ENCODE measurements around the gene POMGNT2. TPM values are rescaled to one million over a fixed set of nuclear protein-coding genes. Genes with fewer than 3 reads are reported as not detected.
A peak's percentile ranks its signal among the peaks of the same experiment; 100 is the strongest.

POMGNT2 gene
- total RNA-seq (10 to 100 TPM in 1 of 2 donors, 1 to 10 TPM in 1; 9.0 to 12.0 TPM), polyA plus RNA-seq (1 to 10 TPM; 2.8 to 8.2 TPM)
- long read RNA-seq, donor 1, transcript POMGNT2-201 (2 exons, 2,544 nt), result major isoform, 8 of 25 reads
- long read RNA-seq, donor 1, partial matches to known transcripts, result 0 of 25 reads
- long read RNA-seq, donor 1, other reads (novel, unspliced or antisense), result 17 of 25 reads
- long read RNA-seq, donor 2, transcript POMGNT2-201 (2 exons, 2,544 nt), result major isoform, 9 of 22 reads
- long read RNA-seq, donor 2, partial matches to known transcripts, result 0 of 22 reads
- long read RNA-seq, donor 2, other reads (novel, unspliced or antisense), result 13 of 22 reads

DNA sequence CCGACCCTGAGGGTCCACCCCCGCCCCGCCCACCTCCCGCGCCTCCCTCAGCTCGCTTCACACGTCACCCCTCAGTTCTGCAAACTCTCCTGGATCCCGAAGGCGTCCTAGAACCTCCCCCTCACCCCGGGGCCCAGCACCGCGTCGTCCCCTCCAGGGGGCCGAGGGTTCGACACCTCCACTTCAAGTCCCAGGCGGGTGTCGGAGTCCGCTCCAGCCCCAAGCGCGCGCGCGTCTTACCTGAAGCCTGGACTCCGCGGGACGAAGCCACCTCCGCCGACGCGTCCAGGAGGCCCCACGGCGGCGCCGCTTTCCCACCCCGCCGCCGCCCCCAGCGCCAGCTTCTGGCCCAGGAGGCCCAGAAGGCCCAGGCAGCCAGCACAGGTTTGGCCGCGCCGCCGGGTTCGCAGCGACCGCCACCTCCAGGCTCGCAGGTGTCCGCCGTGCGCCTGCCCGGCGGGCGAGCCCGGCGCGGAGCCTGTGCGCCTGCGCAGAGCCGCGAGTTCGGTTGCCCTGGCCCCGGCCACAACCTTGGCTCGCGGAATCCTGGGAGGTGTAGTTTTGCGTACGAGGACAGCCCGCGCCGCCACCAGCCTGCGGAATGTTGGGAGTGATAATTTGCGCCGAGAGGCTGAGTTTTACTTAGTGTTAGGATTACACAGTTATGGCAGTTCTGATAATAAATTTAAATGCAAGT, at the start of gene POMGNT2:
Gene POMGNT2, minus strand, starts transcription at position 484 of the 697 bp plus-strand sequence. CDS start 24,648 bp downstream, outside the sequence.
- Histone ChIP-seq H3K27ac (ENCODE audit: low read depth in 1 of 2, low read length in 2 of 2) (no peak within 1 kb of the TSS), H3K9me3 (ENCODE audit: control insufficient read depth, low read length) (no peaks in the 10 kb centered on the region), H3K4me1 (ENCODE audit: control insufficient read depth in 1 of 2, insufficient read depth in 2 of 2, low read length in 2 of 2) (no peaks in the 10 kb centered on the region), H3K4me3 (ENCODE audit: low read length in 2 of 2) (peak within 1 kb of the TSS; percentile 66 to 87), H3K36me3 (ENCODE audit: control insufficient read depth in 1 of 2, insufficient read depth in 2 of 2, low read length in 1 of 2) (no peaks in the 10 kb centered on the region), H3K27me3 (ENCODE audit: control insufficient read depth in 1 of 2, insufficient read depth in 2 of 2, low read length in 1 of 2) (no peaks in the 10 kb centered on the region)
- ATAC-seq (ENCODE audit: low FRiP score) (peak; percentile 95), DNase-seq (peak; percentile 94 to 96)
- intact Hi-C loops (cut with DNase I), result loop anchor here in 1 of 2 donors (5.0 to 10.0 kb wide), 3 partner anchors 141 to 331 kb away; partner anchors contain the start of genes CCDC13 and SNRK
- 1% methylated on average over 66 to 71 of the region's 71 CpGs for WGBS, 2 donors

- H3K27ac ChIP-seq (ENCODE audit: low read depth in 1 of 2, low read length in 2 of 2), result no peak overlapping the region
Measured at GRCh38 chr3:43154980-43155379, 49.1 kb upstream of the POMGNT2 start.

GRCh38 chr3:43153216-43154083, 47.6 kb upstream of the POMGNT2 start:
- intact Hi-C loops (cut with DNase I), result loop anchor here (2.0 kb wide), 2 partner anchors 189 to 193 kb away; no protein-coding TSS in a partner anchor
- WGBS, 2 donors, result 41 to 47% methylated on average over 19 of the region's 19 CpGs
- peaks cover 0 to 5% of the 10 kb centered on the region in 2 donors for H3K27me3 ChIP-seq (ENCODE audit: control insufficient read depth in 1 of 2, insufficient read depth in 2 of 2, low read length in 1 of 2)
- no peaks in the 10 kb centered on the region for H3K4me1 ChIP-seq (ENCODE audit: control insufficient read depth in 1 of 2, insufficient read depth in 2 of 2, low read length in 2 of 2)
- no peak overlapping the region for H3K4me3 ChIP-seq (ENCODE audit: low read length in 2 of 2)
- peaks cover 1% of the 10 kb centered on the region for H3K9me3 ChIP-seq (ENCODE audit: control insufficient read depth, low read length)
- ATAC-seq (ENCODE audit: low FRiP score), result peak; percentile 39
- H3K36me3 ChIP-seq (ENCODE audit: control insufficient read depth in 1 of 2, insufficient read depth in 2 of 2, low read length in 1 of 2), result no peaks in the 10 kb centered on the region
- no peak overlapping the region for H3K27ac ChIP-seq (ENCODE audit: low read depth in 1 of 2, low read length in 2 of 2)
- DNase-seq, result peak; percentile 65 to 80

More at GRCh38 chr3:43154980-43155379, 49.1 kb upstream of the POMGNT2 start:
- H3K4me3 ChIP-seq (ENCODE audit: low read length in 2 of 2), result no peak overlapping the region
- no peaks in the 10 kb centered on the region for H3K4me1 ChIP-seq (ENCODE audit: control insufficient read depth in 1 of 2, insufficient read depth in 2 of 2, low read length in 2 of 2)
- intact Hi-C loops (cut with DNase I), result loop anchor here in 1 of 2 donors (2.0 kb wide), 1 partner anchor 190 kb away; no protein-coding TSS in a partner anchor
- DNase-seq (no peak), ATAC-seq (ENCODE audit: low FRiP score) (no peak)
- H3K27me3 ChIP-seq (ENCODE audit: control insufficient read depth in 1 of 2, insufficient read depth in 2 of 2, low read length in 1 of 2), result peaks cover 0 to 2% of the 10 kb centered on the region in 2 donors
- peaks cover 1% of the 10 kb centered on the region for H3K9me3 ChIP-seq (ENCODE audit: control insufficient read depth, low read length)
- 81 to 83% methylated on average over 5 of the region's 5 CpGs for WGBS, 2 donors
- no peaks in the 10 kb centered on the region for H3K36me3 ChIP-seq (ENCODE audit: control insufficient read depth in 1 of 2, insufficient read depth in 2 of 2, low read length in 1 of 2)

- Histone ChIP-seq H3K9me3 (ENCODE audit: control insufficient read depth, low read length) (peaks cover 1% of the 10 kb centered on the region), H3K27ac (ENCODE audit: low read depth in 1 of 2, low read length in 2 of 2) (no peak overlapping the region), H3K4me3 (ENCODE audit: low read length in 2 of 2) (no peak overlapping the region), H3K27me3 (ENCODE audit: control insufficient read depth in 1 of 2, insufficient read depth in 2 of 2, low read length in 1 of 2) (peaks cover 0 to 5% of the 10 kb centered on the region in 2 donors), H3K4me1 (ENCODE audit: control insufficient read depth in 1 of 2, insufficient read depth in 2 of 2, low read length in 2 of 2) (no peaks in the 10 kb centered on the region), H3K36me3 (ENCODE audit: control insufficient read depth in 1 of 2, insufficient read depth in 2 of 2, low read length in 1 of 2) (no peaks in the 10 kb centered on the region)
- DNase-seq (no peak), ATAC-seq (ENCODE audit: low FRiP score) (no peak)
- intact Hi-C loops (cut with DNase I), result loop anchor here in 1 of 2 donors (2.0 kb wide), 1 partner anchor 192 kb away; no protein-coding TSS in a partner anchor
- 35 to 39% methylated on average over 5 of the region's 5 CpGs for WGBS, 2 donors
Measured at GRCh38 chr3:43152649-43153048, 46.8 kb upstream of the POMGNT2 start.

GRCh38 chr3:43148033-43148432, 42.2 kb upstream of the POMGNT2 start:
- ATAC-seq (ENCODE audit: low FRiP score) (no peak), DNase-seq (no peak)
- Histone ChIP-seq H3K36me3 (ENCODE audit: control insufficient read depth in 1 of 2, insufficient read depth in 2 of 2, low read length in 1 of 2) (no peaks in the 10 kb centered on the region), H3K27ac (ENCODE audit: low read depth in 1 of 2, low read length in 2 of 2) (no peak overlapping the region), H3K4me1 (ENCODE audit: control insufficient read depth in 1 of 2, insufficient read depth in 2 of 2, low read length in 2 of 2) (no peaks in the 10 kb centered on the region), H3K9me3 (ENCODE audit: control insufficient read depth, low read length) (peaks cover 1% of the 10 kb centered on the region), H3K27me3 (ENCODE audit: control insufficient read depth in 1 of 2, insufficient read depth in 2 of 2, low read length in 1 of 2) (peaks cover 0 to 5% of the 10 kb centered on the region in 2 donors), H3K4me3 (ENCODE audit: low read length in 2 of 2) (no peak overlapping the region)
- intact Hi-C loops (cut with DNase I), result no loop called here

DNA sequence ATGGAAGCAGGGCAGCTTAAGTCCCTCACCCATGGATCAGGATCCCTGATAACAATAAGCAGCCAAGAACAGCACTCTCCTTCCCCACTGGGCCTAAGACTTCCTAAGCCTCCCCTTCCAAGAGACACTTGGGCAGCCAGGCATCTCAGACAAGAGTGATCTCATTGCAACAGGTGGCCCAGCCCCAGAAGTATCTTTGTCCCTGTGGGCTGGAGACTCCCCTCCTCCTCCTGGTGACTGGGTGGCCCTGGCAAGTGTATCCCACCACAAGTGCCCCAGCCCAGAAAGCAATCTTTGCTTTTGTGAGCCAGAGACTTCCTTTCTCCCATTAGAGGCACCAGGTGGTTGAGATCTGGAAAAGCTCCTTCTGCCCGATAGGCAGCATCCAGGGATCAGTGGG, 40.7 kb upstream of the POMGNT2 start:
- no peak for DNase-seq

GRCh38 chr3:43144761-43145490, 39.0 kb upstream of the POMGNT2 start:
- intact Hi-C loops (cut with DNase I), result no loop called here
- no peaks in the 10 kb centered on the region for H3K36me3 ChIP-seq (ENCODE audit: control insufficient read depth in 1 of 2, insufficient read depth in 2 of 2, low read length in 1 of 2)
- no peak overlapping the region for H3K27ac ChIP-seq (ENCODE audit: low read depth in 1 of 2, low read length in 2 of 2)

More for the DNA sequence above, 40.7 kb upstream of the POMGNT2 start:
- Histone ChIP-seq H3K36me3 (ENCODE audit: control insufficient read depth in 1 of 2, insufficient read depth in 2 of 2, low read length in 1 of 2) (no peaks in the 10 kb centered on the region), H3K4me1 (ENCODE audit: control insufficient read depth in 1 of 2, insufficient read depth in 2 of 2, low read length in 2 of 2) (no peaks in the 10 kb centered on the region), H3K9me3 (ENCODE audit: control insufficient read depth, low read length) (peaks cover 1% of the 10 kb centered on the region), H3K4me3 (ENCODE audit: low read length in 2 of 2) (no peak overlapping the region), H3K27ac (ENCODE audit: low read depth in 1 of 2, low read length in 2 of 2) (no peak overlapping the region), H3K27me3 (ENCODE audit: control insufficient read depth in 1 of 2, insufficient read depth in 2 of 2, low read length in 1 of 2) (peaks cover 0 to 3% of the 10 kb centered on the region in 2 donors)
- intact Hi-C loops (cut with DNase I), result no loop called here
- ATAC-seq (ENCODE audit: low FRiP score), result no peak
- 93 to 96% methylated on average over 1 of the region's 1 CpG for WGBS, 2 donors

DNA sequence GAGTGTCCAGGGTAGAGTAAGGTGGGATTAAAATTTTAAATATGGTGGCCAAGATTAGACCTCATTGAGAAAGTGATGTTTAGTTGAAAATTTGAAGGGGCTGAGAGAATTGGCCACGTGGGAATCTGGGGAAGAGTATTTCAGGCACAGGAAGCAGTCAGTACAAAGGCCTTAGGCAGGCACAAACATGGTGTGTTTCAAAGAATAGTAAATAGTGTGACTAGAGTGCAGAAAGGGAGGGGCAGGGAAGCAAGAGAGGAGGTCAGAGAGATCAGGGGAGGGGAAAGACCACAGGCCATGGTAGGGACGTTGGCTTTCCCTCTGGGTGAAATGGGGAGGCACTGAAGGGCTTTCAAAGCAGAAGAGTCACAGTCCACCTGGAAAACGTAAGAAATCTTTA, 36.6 kb upstream of the POMGNT2 start:
- no peaks in the 10 kb centered on the region for H3K4me1 ChIP-seq (ENCODE audit: control insufficient read depth in 1 of 2, insufficient read depth in 2 of 2, low read length in 2 of 2)
- H3K9me3 ChIP-seq (ENCODE audit: control insufficient read depth, low read length), result no peaks in the 10 kb centered on the region
- no peak for ATAC-seq (ENCODE audit: low FRiP score)
- no peak for DNase-seq
- H3K4me3 ChIP-seq (ENCODE audit: low read length in 2 of 2), result no peak overlapping the region
- no peaks in the 10 kb centered on the region for H3K36me3 ChIP-seq (ENCODE audit: control insufficient read depth in 1 of 2, insufficient read depth in 2 of 2, low read length in 1 of 2)
- intact Hi-C loops (cut with DNase I), result no loop called here
- no peak overlapping the region for H3K27ac ChIP-seq (ENCODE audit: low read depth in 1 of 2, low read length in 2 of 2)
- 23 to 24% methylated on average over 3 of the region's 3 CpGs for WGBS, 2 donors
- no peaks in the 10 kb centered on the region for H3K27me3 ChIP-seq (ENCODE audit: control insufficient read depth in 1 of 2, insufficient read depth in 2 of 2, low read length in 1 of 2)

More at GRCh38 chr3:43144761-43145490, 39.0 kb upstream of the POMGNT2 start:
- Histone ChIP-seq H3K27me3 (ENCODE audit: control insufficient read depth in 1 of 2, insufficient read depth in 2 of 2, low read length in 1 of 2) (peaks cover 0 to 2% of the 10 kb centered on the region in 2 donors), H3K4me1 (ENCODE audit: control insufficient read depth in 1 of 2, insufficient read depth in 2 of 2, low read length in 2 of 2) (no peaks in the 10 kb centered on the region), H3K4me3 (ENCODE audit: low read length in 2 of 2) (no peak overlapping the region), H3K9me3 (ENCODE audit: control insufficient read depth, low read length) (no peaks in the 10 kb centered on the region)
- no peak for DNase-seq
- 60 to 61% methylated on average over 7 of the region's 7 CpGs for WGBS, 2 donors
- ATAC-seq (ENCODE audit: low FRiP score), result no peak
